ENCODE data around the gene GP1BA. TPM values are rescaled to one million over a fixed set of nuclear protein-coding genes. Genes with fewer than 3 reads are reported as not detected.

GP1BA gene
- total and polyA plus RNA-seq, 2 of the 8 experiments (the other 6 are each of a cell fraction or from before 2014, with no cell fraction given): not detected

GRCh38 chr17:4934173-4934979, 2.3 kb downstream of the GP1BA start:
- H3K4me2 ChIP-seq (ENCODE audit: insufficient read depth in 1 of 2, low read depth in 2 of 2, low read length in 2 of 2): no peak overlapping the region
- H3K4me3 ChIP-seq (ENCODE audit: extremely low read depth in 1 of 4, insufficient read depth in 2 of 4, low read depth in 3 of 4, low read length in 4 of 4): no peak overlapping the region
- no peak overlapping the region for H4K91ac ChIP-seq (replicated peaks; ENCODE audit: insufficient read length, low read length)
- DNase-seq (ENCODE audit: low read depth in 1 of 2, low spot score in 2 of 2): no peak
- H3K23me2 ChIP-seq (ENCODE audit: low read depth, low read length): peaks cover 8% of the 10 kb centered on the region; the same call in 1 of the 2 replicates
- H2AK5ac ChIP-seq (ENCODE audit: low read depth, low read length): no peak overlapping the region
- H2BK5ac ChIP-seq (ENCODE audit: low read depth, low read length): no peak overlapping the region
- FAIRE-seq: no peak
- no peak overlapping the region for H2AFZ ChIP-seq (ENCODE audit: low read length)
- H3K4me1 ChIP-seq (replicated peaks in 1 of 4; ENCODE audit: control insufficient read depth in 3 of 4, insufficient read depth in 4 of 4, low read length in 3 of 4): peaks cover 0 to 8% (median 6%) of the 10 kb centered on the region in 4 experiments; a peak in 6 of 7 replicates
- peaks cover 0 to 1% of the 10 kb centered on the region in 2 experiments for H4K20me1 ChIP-seq (replicated peaks in 1 of 2; ENCODE audit: control insufficient read depth in 1 of 2, insufficient read depth in 2 of 2, low read length in 2 of 2)
- H3K23ac ChIP-seq (ENCODE audit: insufficient read length): no peak overlapping the region
- H3K36me3 ChIP-seq (ENCODE audit: control insufficient read depth in 2 of 4, insufficient read depth in 4 of 4, low read length in 3 of 4): peaks cover 9 to 16% (median 13%) of the 10 kb centered on the region in 4 experiments
- no peak overlapping the region for H3K18ac ChIP-seq (ENCODE audit: extremely low read depth, low read length)
- H3K56ac ChIP-seq (replicated peaks; ENCODE audit: insufficient read length, low read depth, low read length): no peak overlapping the region
- H3K9me3 ChIP-seq (ENCODE audit: insufficient read depth in 2 of 2, low read depth in 1 of 2, low read length in 1 of 2): no peaks in the 10 kb centered on the region
- H2BK120ac ChIP-seq (replicated peaks; ENCODE audit: low read depth, low read length): no peak overlapping the region
- H4K8ac ChIP-seq (ENCODE audit: extremely low read depth, insufficient read depth, low read length): no peak overlapping the region
- no peak overlapping the region for H2BK20ac ChIP-seq (ENCODE audit: low read length)
- H4K5ac ChIP-seq (ENCODE audit: insufficient read length, low read depth, low read length): no peak overlapping the region
- no peak overlapping the region for H2BK15ac ChIP-seq (ENCODE audit: low read length)
- H3K9ac ChIP-seq (replicated peaks in 1 of 4; ENCODE audit: extremely low read depth in 1 of 4, low read depth in 3 of 4, low read length in 3 of 4): no peak overlapping the region
- no peak overlapping the region for H3K4ac ChIP-seq (replicated peaks; ENCODE audit: insufficient read length, low read depth, low read length)
- WGBS, 2 experiments (ENCODE audit: extremely low coverage in 1 of 2, insufficient coverage in 1 of 2, insufficient read length in 1 of 2, insufficient replicate concordance in 2 of 2, low coverage in 1 of 2, low lambda C conversion rate in 2 of 2, missing lambda C conversion rate in 1 of 2): 83% methylated on average over 14 of the region's 14 CpGs; no CpG with 5 or more reads in 1 of the 2 experiments
- H2BK12ac ChIP-seq (ENCODE audit: low read depth, low read length): no peak overlapping the region
- ChIA-PET POLR2A (ENCODE audit: partially characterized antibody) (interaction anchor here (0.7 to 27.4 kb wide), 12 partner anchors 8 to 63 kb away, joined by 3 to 987 read pairs (median 8); partner anchors contain the start of genes C17orf107, CHRNE, ENO3 and INCA1), CTCF (ENCODE audit: partially characterized antibody) (interaction anchor here (0.7 to 1.3 kb wide), 8 partner anchors 9 to 131 kb away, joined by 3 to 10 read pairs (median 4); no protein-coding TSS in a partner anchor)
- no peaks in the 10 kb centered on the region for H3K27me3 ChIP-seq (replicated peaks in 1 of 4; ENCODE audit: control insufficient read depth in 3 of 4, extremely low read depth in 1 of 4, insufficient read depth in 3 of 4, low read length in 3 of 4)
- H3K27ac ChIP-seq (ENCODE audit: low read depth, low read length): no peak overlapping the region
- H3K14ac ChIP-seq (ENCODE audit: insufficient read length): no peak overlapping the region
- peaks cover 0 to 12% of the 10 kb centered on the region in 2 experiments; a peak in 3 of 4 replicates for H3K79me2 ChIP-seq (ENCODE audit: control insufficient read depth in 1 of 2, insufficient read depth in 2 of 2, low read length in 2 of 2)
- peaks cover 9% of the 10 kb centered on the region for H3K79me1 ChIP-seq (ENCODE audit: low read depth, low read length)
- TF ChIP-seq SIN3A (conservative IDR thresholded peaks at IDR 0.05 in 1 of 2, IDR thresholded peaks at IDR 0.05 in 1 of 2; ENCODE audit: low read depth in 1 of 2, low read length in 2 of 2): no peak
- TF ChIP-seq TAF1 (IDR thresholded peaks at IDR 0.05; ENCODE audit: low read depth, low read length): no peak
- TF ChIP-seq GABPA (IDR thresholded peaks at IDR 0.05; ENCODE audit: borderline replicate concordance, insufficient read depth, low read length): 0 out of 2 replicates have a peak, but pooled peaks have one; percentile 37
- TF ChIP-seq EGR1 (IDR thresholded peaks at IDR 0.05; ENCODE audit: borderline replicate concordance, low read depth, low read length): 0 out of 2 replicates have a peak, but pooled peaks have one; percentile 15
- TF ChIP-seq CHD2 (IDR thresholded peaks at IDR 0.05; ENCODE audit: low read length): no peak
- peak; percentile 54; the same call in 1 of the 2 replicates for TF ChIP-seq YY1 (IDR thresholded peaks at IDR 0.05; ENCODE audit: low read depth, low read length)
- TF ChIP-seq BACH1 (IDR thresholded peaks at IDR 0.05; ENCODE audit: low read length): peak; percentile 11; the same call in 1 of the 2 replicates
- TF ChIP-seq NRF1 (IDR thresholded peaks at IDR 0.05; ENCODE audit: low read depth, low read length): no peak
- peak; percentile 25 to 52; a peak in 3 of 4 replicates for TF ChIP-seq RAD21 (IDR thresholded peaks at IDR 0.05 in 1 of 2, conservative IDR thresholded peaks at IDR 0.05 in 1 of 2; ENCODE audit: low read depth in 2 of 2, low read length in 2 of 2)
